K562 (cell line): ENCODE measurements around the gene EPS8L1. TPM values are rescaled to one million over a fixed set of nuclear protein-coding genes. Genes with fewer than 3 reads are reported as not detected.

Experiments used
- ATAC-seq: fragments of 200-7000 bp; cut with Tn5 transposase; 3 replicates; pipeline ENCODE4 v1.9.1; 2020; ENCODE audit warnings: moderate library complexity
- BruUV-seq: library from RNA; stranded (reverse); fragments of 400-500 nt; replicated peaks from 2 replicates; lab custom pipeline; 2021; lab: Mats Ljungman, UMichigan
- CTCF ChIA-PET: fragments of 300-600 bp; formaldehyde crosslinking; extraction: SDS; loops from one replicate; lab custom pipeline; 2021; ENCODE audit warnings: low intra/inter-chr PET ratio; lab: Yijun Ruan, JAX
- POLR2A ChIA-PET: fragments of 300-600, 350-650 bp; sonication (Branson Sonifier 250); formaldehyde crosslinking; extraction: SDS; loops from one replicate; lab custom pipeline; 2021; ENCODE audit warnings: antibody characterized with exemption, inconsistent platforms; lab: Yijun Ruan, JAX
- DNase-seq, 4 experiments: peaks; one replicate each; pipeline versions ENCODE4 v3.0.0 to v3.0.0-alpha.2; 2011 to 2018; ENCODE audit warnings: low spot score in 3 of 4, mixed read lengths in 3 of 4; ENCODE audit errors: extremely low read depth in 1 of 4
- FAIRE-seq: peaks from 2 replicates; lab custom pipeline; 2011; peaks lifted over from hg19 to GRCh38; lab: Jason Lieb, UNC
- H2AFZ ChIP-seq: 2 replicates; pipeline ENCODE4 v1.6.0; 2011; ENCODE audit warnings: low read depth, low read length, control low read depth, inconsistent platforms
- H3K27ac ChIP-seq: fragments of 200-600 bp; 3 replicates; pipeline ENCODE4 v1.8.0; 2011; ENCODE audit warnings: low read depth, mild to moderate bottlenecking, control low read depth, inconsistent platforms, low read length, moderate library complexity, mixed read lengths; ENCODE audit errors: extremely low read depth
- H3K27me3 ChIP-seq, 2 experiments: fragments of 300-600 bp in 1 of 2; 2 replicates in 1 of 2; 3 replicates in 1 of 2; pipeline versions ENCODE4 v1.6.0 to v1.8.0; 2011; ENCODE audit warnings: inconsistent platforms in 2 of 2, low read length in 2 of 2, mild to moderate bottlenecking in 1 of 2, mixed read lengths in 1 of 2, moderate library complexity in 1 of 2; ENCODE audit not compliant: control insufficient read depth in 2 of 2, insufficient read depth in 2 of 2
- H3K36me3 ChIP-seq: fragments of 300-600 bp; 3 replicates; pipeline ENCODE4 v1.8.0; 2011; ENCODE audit warnings: mild to moderate bottlenecking, low read length, inconsistent platforms; ENCODE audit not compliant: control insufficient read depth, insufficient read depth
- H3K4me1 ChIP-seq, 2 experiments: fragments of 200-600 bp in 1 of 2; replicated peaks in 1 of 2; 2 replicates in 1 of 2; 3 replicates in 1 of 2; pipeline versions ENCODE4 v1.5.1 to v1.8.0; 2011; ENCODE audit warnings: inconsistent platforms in 2 of 2, low read length in 2 of 2, mild to moderate bottlenecking in 1 of 2, mixed read lengths in 1 of 2, moderate library complexity in 1 of 2; ENCODE audit not compliant: control insufficient read depth in 2 of 2, insufficient read depth in 2 of 2
- H3K4me2 ChIP-seq: 2 replicates; pipeline ENCODE4 v1.6.1; 2011; ENCODE audit warnings: low read length, control low read depth, inconsistent platforms, mixed read lengths; ENCODE audit not compliant: insufficient read depth
- H3K4me3 ChIP-seq: fragments of 200-600 bp; sonication (generic), shearing (Covaris generic); 2 replicates; pipeline ENCODE4 v1.5.1; 2016; ENCODE audit warnings: control low read depth, inconsistent platforms
- H3K79me2 ChIP-seq: fragments of 200-600 bp; 3 replicates; pipeline ENCODE4 v1.8.0; 2011; ENCODE audit warnings: low read length, inconsistent platforms; ENCODE audit not compliant: control insufficient read depth, insufficient read depth
- H3K9ac ChIP-seq, 2 experiments: 2 replicates each; pipeline versions ENCODE4 v1.6.0 to v1.6.1; 2011; ENCODE audit warnings: low read depth in 2 of 2, low read length in 2 of 2, control low read depth in 1 of 2, inconsistent platforms in 1 of 2, mild to moderate bottlenecking in 1 of 2, mixed read lengths in 1 of 2; ENCODE audit not compliant: insufficient read depth in 1 of 2
- H3K9me1 ChIP-seq: one replicate; pipeline ENCODE4 v1.6.0; 2011; ENCODE audit warnings: inconsistent platforms, mild to moderate bottlenecking, low read length, moderate library complexity; ENCODE audit not compliant: control insufficient read depth, insufficient read depth
- H3K9me3 ChIP-seq: replicated peaks from 2 replicates; pipeline ENCODE4 v1.5.1; 2011; ENCODE audit warnings: low read depth, low read length, inconsistent platforms; ENCODE audit not compliant: control insufficient read depth, insufficient read depth
- H4K20me1 ChIP-seq: replicated peaks from 2 replicates; pipeline ENCODE4 v1.6.1; 2011; ENCODE audit warnings: low read length, inconsistent platforms, mixed read lengths; ENCODE audit not compliant: control insufficient read depth, insufficient read depth
- CTCF ChIP-seq, 3 experiments: IDR thresholded peaks in 2 of 3; conservative IDR thresholded peaks in 1 of 3; 2 replicates each; pipeline ENCODE4 v1.5.1; 2011 to 2012; ENCODE audit warnings: low read length in 3 of 3, mild to moderate bottlenecking in 3 of 3, control low read depth in 2 of 3, improper control_type of control experiment in 1 of 3, inconsistent platforms in 1 of 3, low read depth in 1 of 3, mixed read lengths in 1 of 3, moderate library complexity in 1 of 3; ENCODE audit not compliant: insufficient read depth in 2 of 3
- DMBX1 ChIP-seq: fragments of 250-450 bp; sonication (Bioruptor Pico); IDR thresholded peaks from 2 replicates; pipeline ENCODE4 v1.8.0; 2022; ENCODE audit warnings: inconsistent platforms, mild to moderate bottlenecking, moderate library complexity, borderline replicate concordance
- GABPA ChIP-seq: fragments of 200-800 bp; sonication (Bioruptor generic); conservative IDR thresholded peaks from 2 replicates; pipeline ENCODE4 v1.6.1; 2016; ENCODE audit warnings: low read depth, missing genetic modification characterization, missing compliant biosample characterization
- PRDM10 ChIP-seq: fragments of 450-650 bp; IDR thresholded peaks from 2 replicates; pipeline ENCODE4 v1.6.1; 2018; ENCODE audit not compliant: partially characterized antibody
- RAD21 ChIP-seq, 2 experiments: fragments of 250-450 bp in 1 of 2; fragments of 450-650 bp in 1 of 2; sonication (Bioruptor Pico) in 1 of 2; formaldehyde crosslinking in 1 of 2; IDR thresholded peaks in 1 of 2; conservative IDR thresholded peaks in 1 of 2; 2 replicates each; pipeline versions ENCODE4 v1.4.0 to v1.8.0; 2020 to 2022; ENCODE audit warnings: mild to moderate bottlenecking in 2 of 2, moderate library complexity in 1 of 2
- SMC3 ChIP-seq: conservative IDR thresholded peaks from 2 replicates; pipeline ENCODE4 v1.6.1; 2011; ENCODE audit warnings: low read depth, low read length, improper control_type of control experiment; ENCODE audit not compliant: insufficient read depth
- STAG1 ChIP-seq: sonication (generic); formaldehyde crosslinking; IDR thresholded peaks from 2 replicates; pipeline ENCODE4 v1.5.0; 2020; ENCODE audit warnings: missing genetic modification reagents, borderline replicate concordance
- SUPT5H ChIP-seq: fragments of 450-650 bp; IDR thresholded peaks from 2 replicates; pipeline ENCODE4 v1.6.1; 2016
- ZBTB7A ChIP-seq: IDR thresholded peaks from 2 replicates; pipeline ENCODE4 v1.6.1; 2011; ENCODE audit warnings: low read depth, mild to moderate bottlenecking, low read length, moderate library complexity, borderline replicate concordance; ENCODE audit not compliant: control insufficient read depth
- ZNF133 ChIP-seq: fragments of 250-450 bp; sonication (Bioruptor Pico); IDR thresholded peaks from 2 replicates; pipeline ENCODE4 v1.4.0; 2020; ENCODE audit warnings: mild to moderate bottlenecking
- WGBS: fragments of 100-300 bp; shearing (Covaris generic); methylation state at CpG from one replicate; pipeline ENCODE4 v1.1.6; 2016; ENCODE audit warnings: low coverage, mixed read lengths; ENCODE audit not compliant: insufficient coverage; ENCODE audit errors: missing lambda C conversion rate; 5-methylcytosine and 5-hydroxymethylcytosine counted together
- in situ Hi-C: fragments of 300-500 bp; cut with MboI; formaldehyde crosslinking; loops from 4 replicates; pipeline ENCODE4 v1.15.0; 2018; ENCODE audit warnings: inconsistent platforms, mixed read lengths
- intact Hi-C: fragments of 100-400 bp; cut with micrococcal nuclease; formaldehyde crosslinking; loops from 2 replicates; pipeline ENCODE4 v1.14.2; 2022
- polyA plus RNA-seq, 8 experiments: library from polyadenylated mRNA; depleted of rRNA in 4 of 8; stranded (reverse) in 5 of 8; unstranded in 3 of 8; fragments of >200 nt; fragmentation: Nextera tagmentation in 2 of 8; fragmentation: Illumina TruSeq in 1 of 8; extraction: Ambion mirVana in 2 of 8; extraction: Trizol in 1 of 8; gene quantifications; 2 replicates each; pipeline versions ENCODE4 v1.2.1 to v1.2.3, GENCODE V29; 2011 to 2014; ENCODE audit warnings: inconsistent platforms in 1 of 8, missing spikeins in 1 of 8
- total RNA-seq, 7 experiments: library from RNA; depleted of rRNA in 6 of 7; stranded (reverse); fragments of >200 nt in 6 of 7; fragmentation: Illumina TruSeq in 2 of 7; extraction: Trizol in 2 of 7; gene quantifications; 2 replicates each; pipeline versions ENCODE4 v1.2.1 to v1.2.3, GENCODE V29; 2011 to 2021; ENCODE audit warnings: low replicate concordance in 1 of 7

EPS8L1 gene
- total and polyA plus RNA-seq, 9 of the 15 experiments (the other 6 are each of a cell fraction or from before 2014, with no cell fraction given) = 0.35 to 22.1 (median 11.9) TPM

GRCh38 chr19:55099557-55100506 is 24.2 kb downstream of the EPS8L1 start:
- in situ Hi-C loops = no loop called here
- Histone ChIP-seq H2AFZ (no peak overlapping the region), H3K4me2 (no peak overlapping the region), H3K9me1 (peaks cover 3% of the 10 kb centered on the region), H3K27ac (no peak overlapping the region), H3K36me3 (peaks cover 68% of the 10 kb centered on the region), H3K9me3 (no peaks in the 10 kb centered on the region), H3K9ac (peak overlapping the region in 1 of 2 experiments; percentile 68; a peak in 2 of 4 replicates), H3K4me1 (peaks cover 0 to 47% of the 10 kb centered on the region in 2 experiments; a peak in 2 of 5 replicates), H3K4me3 (no peak overlapping the region), H4K20me1 (no peaks in the 10 kb centered on the region), H3K27me3 (no peaks in the 10 kb centered on the region), H3K79me2 (peaks cover 2% of the 10 kb centered on the region; the same call in 2 of the 3 replicates)
- TF ChIP-seq CTCF (IDR thresholded peaks at IDR 0.05 in 2 of 3, conservative IDR thresholded peaks at IDR 0.05 in 1 of 3; ENCODE audit: insufficient read depth in 2 of 3, low read depth in 1 of 3, low read length in 3 of 3) (peak; percentile 31 to 52 (median 49); a peak in 4 of 6 replicates), DMBX1 (CRISPR knock-in tag) (no peak), PRDM10 (no peak), SUPT5H (no peak), SMC3 (0 out of 2 replicates have a peak, but pooled peaks have one; percentile 23), ZNF133 (CRISPR knock-in tag) (no peak), RAD21 (CRISPR knock-in tag; conservative IDR thresholded peaks at IDR 0.05 in 1 of 2, IDR thresholded peaks at IDR 0.05 in 1 of 2) (peak in 1 of 2 experiments; percentile 35; a peak in 1 of 4 replicates), GABPA (tag) (no peak), ZBTB7A (0 out of 2 replicates have a peak, but pooled peaks have one; percentile 19), STAG1 (CRISPR knock-in tag) (peak; percentile 38; the same call in 1 of the 2 replicates)
- ChIA-PET POLR2A (interaction anchor here (0.6 to 1.1 kb wide), 3 partner anchors 11 to 564 kb away, joined by 3 read pairs; no protein-coding TSS in a partner anchor), CTCF (interaction anchor here (0.7 to 1.2 kb wide), 2 partner anchors 426 to 618 kb away, joined by 3 read pairs; no protein-coding TSS in a partner anchor)
- DNase-seq (peak in 2 of 4 experiments; percentile 15 to 47), ATAC-seq (peak; percentile 58), FAIRE-seq (no peak)
- 85% methylated on average over 19 of the region's 27 CpGs for WGBS
- no TSS peak for BruUV-seq
- intact Hi-C loops = no loop called here
